ENCODE data around the gene VSTM4.

The VSTM4 gene

DNA sequence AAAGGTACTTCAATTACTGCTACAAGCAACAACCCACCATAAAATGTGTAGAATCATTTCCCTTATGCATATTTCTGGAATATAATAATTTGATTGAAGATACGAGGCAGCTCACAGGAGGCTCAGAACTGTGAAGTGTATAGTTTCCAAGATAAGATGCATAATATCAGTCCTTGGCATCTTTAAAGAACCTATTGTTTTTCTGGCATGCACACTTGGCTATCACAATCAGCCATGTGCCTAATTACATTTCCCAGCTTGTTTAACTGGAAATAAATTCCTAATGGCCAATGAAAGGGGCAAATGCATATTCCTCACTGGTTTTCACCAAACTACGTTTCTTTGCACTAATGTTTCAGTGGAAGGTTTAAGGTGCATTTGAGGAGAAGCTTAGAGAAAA, 92.3 kb downstream of the VSTM4 start:
- H3K27ac ChIP-seq: no peak overlapping the region
- no peak for DNase-seq (ENCODE audit: low read depth, low spot score)

GRCh38 chr10:49021685-49022084, 93.6 kb downstream of the VSTM4 start:
- no peak overlapping the region for H3K27ac ChIP-seq
- DNase-seq (ENCODE audit: low read depth, low spot score): no peak

DNA sequence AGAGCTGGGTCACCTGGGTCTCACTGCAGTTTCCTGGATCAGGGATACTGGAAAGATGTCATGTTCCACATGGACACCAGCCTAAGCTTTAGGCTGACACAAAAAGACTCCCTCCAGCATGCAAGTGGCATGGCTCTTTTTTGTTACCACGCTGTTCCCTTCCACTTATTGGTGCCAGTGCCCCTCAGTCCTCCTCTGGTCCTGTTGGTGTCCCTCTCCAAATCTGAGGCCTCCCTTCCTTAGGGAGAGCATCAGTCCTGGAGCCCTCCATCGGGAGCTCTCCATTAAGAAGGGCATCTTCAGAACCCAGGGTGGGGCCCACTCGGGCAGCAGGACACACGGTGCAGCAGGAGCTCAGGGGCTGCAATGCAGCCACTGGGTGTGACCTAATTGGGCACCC, 99.6 kb downstream of the VSTM4 start:
- no peak overlapping the region for H3K27ac ChIP-seq
- no peak for DNase-seq (ENCODE audit: low read depth, low spot score)

DNA sequence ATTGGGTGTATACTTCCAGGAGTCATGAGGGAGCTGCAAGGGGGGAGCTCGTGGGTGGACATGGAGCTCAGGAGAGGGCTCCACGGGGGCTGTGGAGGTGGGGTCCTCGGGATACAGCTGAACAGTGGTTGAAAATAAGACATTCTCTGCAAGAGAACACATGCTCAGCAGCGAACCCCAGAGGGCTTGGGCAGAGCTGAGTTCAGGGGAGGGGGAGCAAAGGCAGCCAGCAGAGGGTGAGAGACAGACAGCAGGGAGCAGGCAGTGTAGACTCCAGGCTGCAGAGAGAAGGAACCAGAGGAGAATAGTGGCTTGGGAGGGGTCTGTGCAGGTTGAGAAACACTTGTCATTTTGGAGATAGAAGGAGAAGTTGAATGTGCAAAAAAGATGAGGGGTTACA, 102.7 kb downstream of the VSTM4 start:
- no peak for DNase-seq (ENCODE audit: low read depth, low spot score)

DNA sequence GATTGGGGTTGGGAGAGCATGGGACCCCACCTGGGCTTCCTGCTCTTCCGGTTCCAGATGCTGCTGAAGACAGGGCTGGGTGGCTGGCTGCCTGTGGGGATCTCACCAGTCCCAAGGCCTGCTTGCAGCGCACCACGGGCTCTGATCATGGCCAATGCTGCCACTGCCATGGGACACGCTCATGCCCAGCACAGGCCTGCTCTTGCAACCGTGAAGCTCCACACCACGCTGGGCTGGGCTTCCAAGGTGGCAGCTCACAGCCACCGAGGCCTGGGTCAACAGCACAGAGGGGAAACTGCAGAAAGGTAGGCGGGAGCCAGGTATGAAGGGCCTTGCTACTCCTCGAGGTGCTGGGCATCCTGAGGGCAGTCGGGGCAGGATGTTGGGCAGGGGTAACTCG, 103.6 kb downstream of the VSTM4 start:
- no peak for DNase-seq (ENCODE audit: low read depth, low spot score)
- no peak overlapping the region for H3K27ac ChIP-seq

More for the DNA sequence above, 102.7 kb downstream of the VSTM4 start:
- H3K27ac ChIP-seq: no peak overlapping the region

DNA sequence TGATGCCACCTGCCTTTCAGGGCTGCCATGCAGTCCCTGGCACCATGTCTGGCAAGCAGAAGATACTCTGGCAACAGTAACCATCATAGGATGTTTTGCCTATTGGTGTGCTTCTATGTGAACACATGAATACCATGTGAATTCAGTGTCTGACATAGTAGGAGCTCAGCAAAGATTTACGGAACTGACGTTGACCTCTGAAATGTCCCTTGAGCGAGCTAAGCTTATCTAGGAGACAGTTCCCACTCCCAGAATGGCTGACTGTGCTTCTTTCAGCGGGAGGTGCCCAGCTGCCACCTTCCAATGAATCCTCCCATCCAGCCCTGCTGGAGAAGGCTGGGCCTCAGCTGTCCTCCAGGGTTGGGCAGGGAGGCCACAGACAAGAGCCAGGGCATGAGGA, 104.5 kb downstream of the VSTM4 start:
- DNase-seq (ENCODE audit: low read depth, low spot score): no peak
- no peak overlapping the region for H3K27ac ChIP-seq

DNA sequence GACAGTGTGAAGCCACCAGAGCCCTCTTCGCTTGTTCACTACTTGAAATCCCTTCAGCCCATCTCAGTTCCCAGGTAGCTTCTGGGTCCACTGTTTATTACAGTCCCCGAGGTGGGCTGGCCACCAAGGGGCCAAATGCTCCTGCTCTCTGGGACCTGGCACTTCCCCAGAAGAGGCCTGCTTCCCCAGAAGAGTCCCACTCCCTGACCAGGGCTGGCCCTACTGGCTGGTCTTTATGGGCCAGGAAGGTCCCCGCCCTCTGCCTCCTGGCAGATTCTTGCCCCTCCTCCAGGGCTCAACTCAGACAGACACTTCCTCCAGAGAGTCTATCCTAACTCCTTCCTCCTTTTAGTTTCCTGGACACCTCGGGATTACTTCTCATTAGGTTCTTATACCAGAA, 105.0 kb downstream of the VSTM4 start:
- no peak for DNase-seq (ENCODE audit: low read depth, low spot score)
- H3K27ac ChIP-seq: no peak overlapping the region

- H3K27ac ChIP-seq: no peak overlapping the region
- no peak for DNase-seq (ENCODE audit: low read depth, low spot score)
Measured at GRCh38 chr10:49009199-49009979, 105.9 kb downstream of the VSTM4 start.

DNA sequence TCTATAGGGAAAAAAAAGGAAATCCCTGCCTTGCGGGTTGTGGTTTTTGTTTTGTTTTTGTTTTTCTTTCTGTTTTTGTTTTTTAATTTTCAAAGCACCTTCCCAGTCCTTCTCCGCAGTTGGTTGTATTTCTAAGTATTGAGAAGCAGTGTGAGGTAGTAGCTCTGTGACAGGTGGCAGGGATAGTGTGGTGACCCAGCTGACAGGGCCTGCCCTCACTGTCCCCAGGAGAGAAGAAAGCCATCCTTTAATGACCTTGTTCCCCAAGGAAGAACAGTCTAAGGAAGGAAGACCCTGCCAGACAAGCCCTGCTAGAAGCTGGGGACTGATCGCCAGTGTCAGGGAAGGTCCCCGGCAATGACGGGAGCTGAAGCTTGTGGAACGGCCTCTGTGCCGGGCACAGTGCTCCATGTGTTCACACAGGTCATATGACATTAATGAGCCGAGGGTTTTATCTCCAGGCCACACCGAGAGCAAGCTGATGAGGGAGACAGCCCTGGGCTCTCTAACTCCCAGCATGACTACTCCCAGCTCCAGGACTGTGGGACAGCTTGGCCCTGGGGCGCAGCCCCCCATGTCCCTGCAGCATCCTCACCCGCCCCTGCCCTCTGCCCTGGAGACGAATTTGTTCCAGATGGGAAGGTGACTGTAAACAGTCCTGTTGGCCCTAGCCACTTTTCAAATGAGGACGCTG, 106.7 kb downstream of the VSTM4 start:
- no peak for DNase-seq (ENCODE audit: low read depth, low spot score)
- H3K27ac ChIP-seq: no peak overlapping the region

DNA sequence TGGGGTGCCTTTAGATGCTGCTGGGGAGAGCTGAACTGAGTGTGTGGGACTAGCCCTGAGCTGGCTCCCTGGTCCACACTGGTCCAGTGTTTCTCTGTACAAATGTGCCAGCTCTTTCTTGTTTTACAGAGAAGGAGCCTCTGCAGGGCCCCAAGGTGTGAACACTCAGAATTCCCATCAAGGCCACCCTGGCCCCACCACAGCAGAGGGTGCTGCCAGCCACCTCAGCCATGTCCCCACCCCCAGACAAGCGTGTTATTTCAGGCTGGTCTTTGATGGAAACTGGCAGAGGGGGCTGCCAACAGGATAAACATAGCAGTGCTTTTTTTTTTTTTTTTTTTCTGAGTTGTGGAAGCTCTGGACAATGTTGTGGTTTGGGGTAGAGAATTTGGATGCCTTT, 107.2 kb downstream of the VSTM4 start:
- DNase-seq (ENCODE audit: low read depth, low spot score): no peak
- H3K27ac ChIP-seq: no peak overlapping the region

DNA sequence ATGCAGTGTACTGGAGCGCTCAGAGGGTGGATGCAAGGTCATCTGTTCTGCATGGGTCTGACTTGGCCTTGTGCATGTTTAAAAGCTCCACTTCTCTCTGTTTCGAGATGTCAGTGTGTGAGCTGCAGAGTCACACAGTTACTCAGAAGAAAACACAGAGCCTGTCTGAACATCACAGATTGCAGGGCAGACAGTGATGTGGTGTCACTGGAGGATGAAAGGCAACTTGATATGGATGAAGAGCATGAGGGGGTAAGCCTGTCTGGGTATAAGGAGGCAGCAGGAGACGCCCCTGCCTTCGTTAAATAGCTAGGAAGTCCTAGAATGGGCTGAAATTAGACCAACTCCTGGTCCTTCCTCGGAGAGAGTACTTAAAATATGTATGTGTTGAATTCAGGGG, 108.2 kb downstream of the VSTM4 start:
- H3K27ac ChIP-seq: no peak overlapping the region
- no peak for DNase-seq (ENCODE audit: low read depth, low spot score)

DNA sequence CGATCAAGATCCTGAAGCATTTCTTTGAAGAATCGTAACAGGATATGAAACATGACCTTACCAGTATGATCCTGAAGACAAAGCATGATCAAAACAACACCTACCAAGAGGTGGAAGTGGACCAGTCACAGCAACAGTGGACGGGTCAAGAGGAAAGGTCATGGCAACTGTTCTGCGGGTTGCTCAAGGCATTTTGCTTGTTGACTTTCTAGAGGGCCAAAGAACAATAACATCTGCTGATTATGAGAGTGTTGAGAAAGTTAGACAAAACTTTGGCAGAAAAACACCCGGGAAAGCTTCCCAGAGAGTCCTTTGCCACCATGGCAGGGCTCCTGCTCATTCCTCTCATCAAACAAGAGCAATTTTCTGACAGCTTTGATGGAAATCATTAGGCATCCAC, 110.1 kb downstream of the VSTM4 start:
- H3K27ac ChIP-seq: no peak overlapping the region
- DNase-seq (ENCODE audit: low read depth, low spot score): no peak

GRCh38 chr10:49001870-49002672, 113.3 kb downstream of the VSTM4 start:
- DNase-seq (ENCODE audit: low read depth, low spot score): no peak
- no peak overlapping the region for H3K27ac ChIP-seq

DNA sequence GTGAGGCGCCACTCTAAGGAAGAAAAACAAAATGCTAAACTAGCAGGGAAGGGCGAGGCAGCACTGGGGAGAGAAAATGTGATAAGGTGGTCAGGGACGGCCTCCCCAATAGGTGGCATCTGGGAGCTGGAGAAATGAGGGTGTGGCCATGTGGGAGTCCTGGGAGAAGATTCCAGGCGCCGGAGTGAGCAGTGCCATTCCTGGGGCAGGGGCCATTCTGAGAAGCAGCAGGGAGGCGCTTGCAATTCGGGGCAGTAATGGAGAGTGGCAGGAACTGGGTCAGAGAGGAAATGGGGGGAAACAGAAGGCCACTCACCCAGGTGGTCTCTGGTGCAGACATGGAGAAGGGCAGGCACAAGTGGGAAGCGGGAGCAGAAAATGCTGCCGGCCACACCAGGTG, 113.9 kb downstream of the VSTM4 start:
- DNase-seq (ENCODE audit: low read depth, low spot score): no peak
- H3K27ac ChIP-seq: no peak overlapping the region

GRCh38 chr10:49000437-49001398, 114.6 kb downstream of the VSTM4 start:
- DNase-seq (ENCODE audit: low read depth, low spot score): no peak
- H3K27ac ChIP-seq: no peak overlapping the region

- DNase-seq (ENCODE audit: low read depth, low spot score): no peak
Measured at GRCh38 chr10:48999346-48999745, 116.0 kb downstream of the VSTM4 start.

GRCh38 chr10:48996329-48996728, 119.0 kb downstream of the VSTM4 start:
- no peak for DNase-seq (ENCODE audit: low read depth, low spot score)
- no peak overlapping the region for H3K27ac ChIP-seq

More at GRCh38 chr10:48999346-48999745, 116.0 kb downstream of the VSTM4 start:
- H3K27ac ChIP-seq: no peak overlapping the region

- no peak overlapping the region for H3K27ac ChIP-seq
- DNase-seq (ENCODE audit: low read depth, low spot score): no peak
Measured at GRCh38 chr10:48993627-48994026, 121.7 kb downstream of the VSTM4 start.

- no peak for DNase-seq (ENCODE audit: low read depth, low spot score)
Measured at GRCh38 chr10:48990226-48990625, 125.1 kb downstream of the VSTM4 start.

DNA sequence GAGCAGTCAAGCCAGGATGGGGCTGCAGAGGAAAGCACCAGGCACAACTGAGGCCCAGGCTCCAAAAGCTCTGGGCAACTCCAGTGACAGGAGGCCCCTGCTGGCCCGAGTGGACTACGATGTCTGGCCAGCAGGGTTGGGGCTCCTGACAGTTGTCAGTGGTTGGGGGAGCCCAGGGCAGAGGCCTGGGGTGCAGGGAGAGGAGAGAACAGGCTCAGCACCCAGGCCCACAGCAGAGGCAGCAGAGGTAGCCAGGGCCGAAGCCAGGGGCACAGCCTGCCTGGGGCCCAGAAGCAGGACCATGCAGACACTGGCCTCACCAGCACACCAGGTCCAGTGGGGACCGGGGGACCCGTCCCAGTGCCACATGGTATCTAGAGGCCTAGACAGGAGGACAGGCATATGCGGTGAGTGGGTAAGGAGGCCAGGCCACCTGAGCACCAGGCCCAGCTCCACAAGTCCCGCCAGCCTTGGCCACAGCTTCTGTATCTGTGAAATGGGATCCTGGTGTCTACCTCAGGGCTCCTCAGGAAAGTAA, 129.6 kb downstream of the VSTM4 start:
- DNase-seq (ENCODE audit: low read depth, low spot score): no peak
- H3K27ac ChIP-seq: no peak overlapping the region

More at GRCh38 chr10:48990226-48990625, 125.1 kb downstream of the VSTM4 start:
- no peak overlapping the region for H3K27ac ChIP-seq

Data from epithelial cell of prostate (primary cell).